ENCODE results near the gene FTMT. TPM values are rescaled to one million over a fixed set of nuclear protein-coding genes. Genes with fewer than 3 reads are reported as not detected.

The FTMT gene
- total RNA-seq, 2 experiments from 2014 or later: not detected

GRCh38 chr5:121867403-121867802 lies 15.7 kb downstream of the FTMT start:
- CTCF ChIA-PET: no interaction called here
- no peaks in the 10 kb centered on the region for H3K36me3 Mint-ChIP-seq (ENCODE audit: low read depth)
- POLR2A ChIA-PET: no interaction called here
- no peak for ATAC-seq
- H3K27ac Mint-ChIP-seq: no peak overlapping the region
- no peaks in the 10 kb centered on the region for H3K27me3 Mint-ChIP-seq (ENCODE audit: low read depth)
- H3K4me1 Mint-ChIP-seq (ENCODE audit: low read depth): no peaks in the 10 kb centered on the region
- DNase-seq: no peak
- no peaks in the 10 kb centered on the region for H3K9me3 Mint-ChIP-seq (ENCODE audit: insufficient read depth)
- H3K4me3 Mint-ChIP-seq: no peak overlapping the region

GRCh38 chr5:121870489-121870888 lies 18.8 kb downstream of the FTMT start:
- Mint-ChIP-seq H3K9me3 (ENCODE audit: insufficient read depth) (no peaks in the 10 kb centered on the region), H3K27ac (no peak overlapping the region), H3K4me1 (ENCODE audit: low read depth) (no peaks in the 10 kb centered on the region), H3K27me3 (ENCODE audit: low read depth) (no peaks in the 10 kb centered on the region), H3K36me3 (ENCODE audit: low read depth) (no peaks in the 10 kb centered on the region), H3K4me3 (no peak overlapping the region)
- POLR2A ChIA-PET: no interaction called here
- DNase-seq (no peak), ATAC-seq (no peak)
- CTCF ChIA-PET: no interaction called here

GRCh38 chr5:121872856-121873255 lies 21.2 kb downstream of the FTMT start:
- DNase-seq (no peak), ATAC-seq (no peak)
- Mint-ChIP-seq H3K4me1 (ENCODE audit: low read depth) (no peaks in the 10 kb centered on the region), H3K4me3 (no peak overlapping the region), H3K36me3 (ENCODE audit: low read depth) (no peaks in the 10 kb centered on the region), H3K27ac (no peak overlapping the region), H3K9me3 (ENCODE audit: insufficient read depth) (no peaks in the 10 kb centered on the region), H3K27me3 (ENCODE audit: low read depth) (no peaks in the 10 kb centered on the region)
- ChIA-PET POLR2A (no interaction called here), CTCF (no interaction called here)

DNA sequence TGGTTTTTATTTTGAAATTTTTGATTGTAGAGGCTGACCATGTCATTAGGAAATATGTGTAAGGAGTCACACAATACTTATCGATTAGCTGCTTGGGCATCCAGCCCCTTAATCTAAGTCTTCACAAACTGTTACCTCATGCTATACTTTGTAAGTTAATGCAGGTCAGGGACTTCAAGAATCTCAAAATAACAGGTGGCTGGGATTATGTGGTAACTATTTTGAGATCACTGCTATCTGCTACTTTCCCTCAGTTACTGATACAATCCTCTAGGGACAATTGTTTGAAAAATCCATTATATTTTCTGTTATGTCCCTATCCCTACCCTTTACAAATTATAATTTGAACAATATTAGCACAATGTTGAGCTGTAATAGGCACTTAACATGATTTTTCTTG lies 21.7 kb downstream of the FTMT start:
- Mint-ChIP-seq H3K36me3 (ENCODE audit: low read depth) (no peaks in the 10 kb centered on the region), H3K4me3 (no peak overlapping the region), H3K9me3 (ENCODE audit: insufficient read depth) (no peaks in the 10 kb centered on the region), H3K4me1 (ENCODE audit: low read depth) (no peaks in the 10 kb centered on the region), H3K27me3 (ENCODE audit: low read depth) (no peaks in the 10 kb centered on the region), H3K27ac (no peak overlapping the region)
- ATAC-seq (no peak), DNase-seq (no peak)
- POLR2A ChIA-PET: no interaction called here
- CTCF ChIA-PET: no interaction called here

GRCh38 chr5:121885630-121886029 lies 33.9 kb downstream of the FTMT start:
- no peak for DNase-seq
- ChIA-PET POLR2A (no interaction called here), CTCF (no interaction called here)
- no peak overlapping the region for H3K27ac Mint-ChIP-seq
- H3K27me3 Mint-ChIP-seq (ENCODE audit: low read depth): no peaks in the 10 kb centered on the region
- no peaks in the 10 kb centered on the region for H3K36me3 Mint-ChIP-seq (ENCODE audit: low read depth)
- H3K4me1 Mint-ChIP-seq (ENCODE audit: low read depth): no peaks in the 10 kb centered on the region
- no peak for ATAC-seq
- no peaks in the 10 kb centered on the region for H3K9me3 Mint-ChIP-seq (ENCODE audit: insufficient read depth)
- H3K4me3 Mint-ChIP-seq: no peak overlapping the region

DNA sequence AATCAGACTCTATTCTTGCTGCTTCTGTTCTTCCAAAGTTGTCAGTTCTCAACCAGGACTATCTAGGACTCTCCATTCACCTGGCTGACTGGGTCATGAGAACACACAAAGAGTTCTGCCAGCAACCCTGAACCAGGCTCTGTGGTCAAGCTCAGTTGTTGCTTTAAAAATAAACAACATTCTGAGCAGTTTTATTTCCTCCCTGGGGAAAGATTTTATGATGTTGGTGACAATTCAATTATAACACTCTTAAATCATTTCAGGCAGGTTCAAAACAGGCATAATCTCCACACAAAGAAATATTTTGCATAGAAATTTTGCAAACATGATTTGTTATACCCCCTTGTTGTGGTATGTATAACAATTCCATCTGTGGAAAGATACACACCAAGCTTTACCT lies 36.0 kb downstream of the FTMT start:
- H3K36me3 Mint-ChIP-seq (ENCODE audit: low read depth): no peaks in the 10 kb centered on the region
- no peaks in the 10 kb centered on the region for H3K4me1 Mint-ChIP-seq (ENCODE audit: low read depth)
- ChIA-PET CTCF (no interaction called here), POLR2A (no interaction called here)
- H3K9me3 Mint-ChIP-seq (ENCODE audit: insufficient read depth): no peaks in the 10 kb centered on the region
- no peak overlapping the region for H3K27ac Mint-ChIP-seq
- no peak overlapping the region for H3K4me3 Mint-ChIP-seq
- H3K27me3 Mint-ChIP-seq (ENCODE audit: low read depth): no peaks in the 10 kb centered on the region
- DNase-seq (no peak), ATAC-seq (no peak)

- Mint-ChIP-seq H3K4me3 (no peak overlapping the region), H3K4me1 (ENCODE audit: low read depth) (no peaks in the 10 kb centered on the region), H3K9me3 (ENCODE audit: insufficient read depth) (no peaks in the 10 kb centered on the region), H3K36me3 (ENCODE audit: low read depth) (no peaks in the 10 kb centered on the region), H3K27me3 (ENCODE audit: low read depth) (no peaks in the 10 kb centered on the region), H3K27ac (no peak overlapping the region)
- ChIA-PET POLR2A (no interaction called here), CTCF (no interaction called here)
- ATAC-seq: no peak
- DNase-seq: no peak
These were observed 38.7 kb downstream of the FTMT start for GRCh38 chr5:121890297-121890858.

DNA sequence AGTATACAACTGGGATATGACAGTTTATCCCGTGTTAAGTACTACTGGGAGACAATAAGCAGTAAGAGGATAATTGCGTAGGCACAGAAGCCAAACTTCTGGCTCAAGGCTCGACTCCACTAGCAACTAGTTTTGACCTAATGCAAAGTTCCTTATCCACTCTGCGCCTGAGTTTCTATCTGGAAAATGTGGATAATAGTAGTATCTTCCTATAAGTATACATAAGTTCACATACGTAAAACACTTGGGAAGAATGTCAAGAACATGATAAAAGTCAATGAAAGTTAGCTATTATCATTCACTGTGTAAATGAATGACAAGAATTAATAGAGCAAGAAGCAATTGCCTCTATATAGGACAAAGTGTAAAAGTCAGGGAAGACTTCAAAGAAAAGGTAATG lies 45.7 kb downstream of the FTMT start:
- no peaks in the 10 kb centered on the region for H3K36me3 Mint-ChIP-seq (ENCODE audit: low read depth)

GRCh38 chr5:121899346-121899745 lies 47.7 kb downstream of the FTMT start:
- Mint-ChIP-seq H3K36me3 (ENCODE audit: low read depth) (no peaks in the 10 kb centered on the region), H3K27me3 (ENCODE audit: low read depth) (no peaks in the 10 kb centered on the region), H3K4me3 (no peak overlapping the region), H3K27ac (no peak overlapping the region), H3K4me1 (ENCODE audit: low read depth) (no peaks in the 10 kb centered on the region), H3K9me3 (ENCODE audit: insufficient read depth) (no peaks in the 10 kb centered on the region)
- no peak for DNase-seq
- POLR2A ChIA-PET: no interaction called here
- CTCF ChIA-PET: no interaction called here
- ATAC-seq: no peak

More for the DNA sequence above, 45.7 kb downstream of the FTMT start:
- ATAC-seq (no peak), DNase-seq (no peak)
- Mint-ChIP-seq H3K27ac (no peak overlapping the region), H3K27me3 (ENCODE audit: low read depth) (no peaks in the 10 kb centered on the region), H3K9me3 (ENCODE audit: insufficient read depth) (no peaks in the 10 kb centered on the region), H3K4me3 (no peak overlapping the region), H3K4me1 (ENCODE audit: low read depth) (no peaks in the 10 kb centered on the region)
- ChIA-PET POLR2A (no interaction called here), CTCF (no interaction called here)

Other genes starting within 250 kb of the FTMT start
- 10 to 100 TPM; 10.6 TPM for gene SRFBP1, start 110.1 kb downstream of the FTMT start, total RNA-seq
- gene LOX, start 226.4 kb downstream of the FTMT start, total RNA-seq: not detected